HG03095 (cell line): Measurements from ENCODE around the gene LRRC23.

Experiments
- ATAC-seq: cut with Tn5 transposase; IDR thresholded peaks from one replicate; pipeline ENCODE4 v1.9.1; 2021; ENCODE audit warnings: moderate library complexity; ENCODE audit not compliant: unreplicated experiment

Gene LRRC23

GRCh38 chr12:6942331-6942665, 37.7 kb downstream of the LRRC23 start:
- ATAC-seq: no peak

GRCh38 chr12:6943389-6943721, 38.7 kb downstream of the LRRC23 start:
- peak; percentile 23 for ATAC-seq

- peak; percentile 30 for ATAC-seq
These were observed 39.2 kb downstream of the LRRC23 start, which contains the start of the genes C12orf57 and RNU7-1 for GRCh38 chr12:6943722-6944380. TSS of gene C12orf57 (plus strand) at chr12:6944022. CDS start at chr12:6944122, 100 bp downstream. TSS of gene RNU7-1 (plus strand) at chr12:6943816.

- no peak for ATAC-seq
These were observed 40.0 kb downstream of the LRRC23 start for GRCh38 chr12:6944381-6945186.

- no peak for ATAC-seq
These were observed 41.0 kb downstream of the LRRC23 start for GRCh38 chr12:6945613-6946012.

- peak; percentile 23 for ATAC-seq
These were observed 41.7 kb downstream of the LRRC23 start for GRCh38 chr12:6946033-6946919.

GRCh38 chr12:6946920-6947374, 42.3 kb downstream of the LRRC23 start:
- no peak for ATAC-seq

GRCh38 chr12:6947615-6948014, 43.0 kb downstream of the LRRC23 start:
- ATAC-seq: no peak

- ATAC-seq: no peak
These were observed 44.4 kb downstream of the LRRC23 start for GRCh38 chr12:6948873-6949594.

GRCh38 chr12:6950401-6950801, 45.8 kb downstream of the LRRC23 start:
- ATAC-seq: no peak

- no peak for ATAC-seq
These were observed 46.4 kb downstream of the LRRC23 start, which contains the start of gene PTPN6 for GRCh38 chr12:6950811-6951540. TSS of gene PTPN6 (plus strand) at chr12:6951356. CDS start at chr12:6951513, 157 bp downstream.

- no peak for ATAC-seq
These were observed 47.0 kb downstream of the LRRC23 start for GRCh38 chr12:6951551-6952120.

- ATAC-seq: no peak
These were observed 47.7 kb downstream of the LRRC23 start for GRCh38 chr12:6952121-6952862.

GRCh38 chr12:6952863-6953441, 48.3 kb downstream of the LRRC23 start:
- no peak for ATAC-seq

GRCh38 chr12:6953442-6954315, 49.1 kb downstream of the LRRC23 start:
- ATAC-seq: peak; percentile 39

- no peak for ATAC-seq
These were observed 49.9 kb downstream of the LRRC23 start for GRCh38 chr12:6954316-6955107.
